ENCODE measurements around the gene SMDT1. TPM values are rescaled to one million over a fixed set of nuclear protein-coding genes. Genes with fewer than 3 reads are reported as not detected.

Gene SMDT1
- total and polyA plus RNA-seq, 2 donors (not counting 3 experiments of a cell fraction or from before 2014, with no cell fraction given): 61.2 to 74.2 TPM

- dilution Hi-C loops (cut with MboI; ENCODE audit: extremely low pct_ligation_motif_present, low sequenced_read_pairs): no loop called here
Observed at GRCh38 chr22:42060489-42060888, 19.0 kb upstream of the SMDT1 start.

DNA sequence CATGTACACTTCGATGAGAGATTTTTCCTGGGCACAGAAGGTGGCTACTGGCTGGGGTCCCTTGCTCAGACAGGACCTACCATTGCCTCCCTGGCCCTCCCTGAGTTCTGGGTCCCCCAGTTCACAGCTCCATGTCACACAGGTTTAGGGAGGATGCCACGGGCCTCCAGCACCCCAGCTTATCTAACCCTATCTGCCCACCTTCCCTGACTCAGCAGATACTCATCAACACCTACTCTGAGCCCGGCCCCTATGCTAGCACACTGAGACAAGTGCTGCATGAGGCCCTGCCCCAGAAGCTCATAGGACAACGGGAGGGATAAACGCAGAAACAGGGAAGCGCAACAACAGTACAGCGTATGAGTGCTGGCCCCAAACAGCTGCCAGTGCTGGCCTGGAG is 18.5 kb upstream of the SMDT1 start:
- no peak for FAIRE-seq
- no peaks in the 10 kb centered on the region for H3K27me3 ChIP-seq (ENCODE audit: control insufficient read depth in 2 of 2, insufficient read depth in 2 of 2, low read length in 2 of 2)
- no peak overlapping the region for H3K27ac ChIP-seq (ENCODE audit: insufficient read depth, low read depth, low read length)
- DNase-seq (ENCODE audit: low read depth, low spot score): no peak
- H3K9ac ChIP-seq (replicated peaks; ENCODE audit: extremely low read depth, insufficient read depth, low read length): no peak overlapping the region
- H3K4me3 ChIP-seq (replicated peaks in 1 of 3; ENCODE audit: insufficient read depth in 1 of 3, low read depth in 1 of 3, low read length in 3 of 3): no peak overlapping the region
- no TSS peak for BruUV-seq (replicated peaks)
- H3K4me1 ChIP-seq (ENCODE audit: control insufficient read depth, extremely low read depth, insufficient read depth, low read length): no peaks in the 10 kb centered on the region
- TF ChIP-seq JUN (IDR thresholded peaks at IDR 0.05; ENCODE audit: borderline replicate concordance, insufficient read depth, insufficient read length, low read depth): no peak
- no peak for TF ChIP-seq GATA2 (IDR thresholded peaks at IDR 0.05; ENCODE audit: insufficient read depth, insufficient read length, low read depth, low read length)
- TF ChIP-seq CTCF (IDR thresholded peaks at IDR 0.05; ENCODE audit: extremely low read depth in 1 of 2, insufficient read depth in 1 of 2, low read depth in 1 of 2, low read length in 2 of 2): no peak
- no peak for TF ChIP-seq FOS (IDR thresholded peaks at IDR 0.05; ENCODE audit: borderline replicate concordance, insufficient read depth, low read length)
- no peaks in the 10 kb centered on the region for H3K9me3 ChIP-seq (replicated peaks; ENCODE audit: control insufficient read depth, insufficient read depth, low read length)
- H3K79me2 ChIP-seq (ENCODE audit: control insufficient read depth, insufficient read depth, low read length): no peaks in the 10 kb centered on the region
- H2AFZ ChIP-seq (ENCODE audit: low read depth, low read length): no peak overlapping the region
- H3K4me2 ChIP-seq (ENCODE audit: insufficient read depth, low read length): no peak overlapping the region
- dilution Hi-C loops (cut with MboI; ENCODE audit: extremely low pct_ligation_motif_present, low sequenced_read_pairs) (no loop called here), intact Hi-C loops (cut with micrococcal nuclease) (no loop called here)
- CTCF ChIA-PET: interaction anchor here (0.7 kb wide), 1 partner anchor 41 kb away, joined by 4 read pairs; no protein-coding TSS in a partner anchor
- no peaks in the 10 kb centered on the region for H3K9me1 ChIP-seq (replicated peaks; ENCODE audit: control insufficient read depth, extremely low read depth, insufficient read depth, low read length)
- POLR2A ChIA-PET: no interaction called here
- no peaks in the 10 kb centered on the region for H4K20me1 ChIP-seq (replicated peaks; ENCODE audit: control insufficient read depth, extremely low read depth, insufficient read depth, low read length)
- peaks cover 5 to 9% of the 10 kb centered on the region in 2 experiments for H3K36me3 ChIP-seq (ENCODE audit: control insufficient read depth in 2 of 2, extremely low read depth in 1 of 2, insufficient read depth in 2 of 2, low read length in 2 of 2)

More at GRCh38 chr22:42060489-42060888, 19.0 kb upstream of the SMDT1 start:
- Histone ChIP-seq H3K9ac (replicated peaks; ENCODE audit: extremely low read depth, insufficient read depth, low read length) (no peak overlapping the region), H3K27ac (ENCODE audit: insufficient read depth, low read depth, low read length) (no peak overlapping the region), H3K4me3 (replicated peaks in 1 of 3; ENCODE audit: insufficient read depth in 1 of 3, low read depth in 1 of 3, low read length in 3 of 3) (no peak overlapping the region), H3K4me2 (ENCODE audit: insufficient read depth, low read length) (no peak overlapping the region), H3K9me1 (replicated peaks; ENCODE audit: control insufficient read depth, extremely low read depth, insufficient read depth, low read length) (no peaks in the 10 kb centered on the region), H3K27me3 (ENCODE audit: control insufficient read depth in 2 of 2, insufficient read depth in 2 of 2, low read length in 2 of 2) (no peaks in the 10 kb centered on the region), H3K36me3 (ENCODE audit: control insufficient read depth in 2 of 2, extremely low read depth in 1 of 2, insufficient read depth in 2 of 2, low read length in 2 of 2) (peaks cover 5 to 9% of the 10 kb centered on the region in 2 experiments), H4K20me1 (replicated peaks; ENCODE audit: control insufficient read depth, extremely low read depth, insufficient read depth, low read length) (no peaks in the 10 kb centered on the region), H2AFZ (ENCODE audit: low read depth, low read length) (no peak overlapping the region), H3K9me3 (replicated peaks; ENCODE audit: control insufficient read depth, insufficient read depth, low read length) (no peaks in the 10 kb centered on the region), H3K79me2 (ENCODE audit: control insufficient read depth, insufficient read depth, low read length) (no peaks in the 10 kb centered on the region), H3K4me1 (ENCODE audit: control insufficient read depth, extremely low read depth, insufficient read depth, low read length) (no peaks in the 10 kb centered on the region)
- ChIA-PET POLR2A (no interaction called here), CTCF (no interaction called here)
- DNase-seq (ENCODE audit: low read depth, low spot score) (no peak), FAIRE-seq (no peak)
- TF ChIP-seq, protein P1, sequence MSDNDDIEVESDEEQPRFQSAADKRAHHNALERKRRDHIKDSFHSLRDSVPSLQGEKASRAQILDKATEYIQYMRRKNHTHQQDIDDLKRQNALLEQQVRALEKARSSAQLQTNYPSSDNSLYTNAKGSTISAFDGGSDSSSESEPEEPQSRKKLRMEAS (IDR thresholded peaks at IDR 0.05; ENCODE audit: insufficient read depth, insufficient read length): no peak
- intact Hi-C loops (cut with micrococcal nuclease): no loop called here
- BruUV-seq (replicated peaks): no TSS peak
